HG03139 (cell line): ENCODE measurements around the gene DPH3.

ENCODE experiments used
- ATAC-seq: cut with Tn5 transposase; IDR thresholded peaks from one replicate; pipeline ENCODE4 v1.9.1; 2021; ENCODE audit not compliant: unreplicated experiment

Gene DPH3

GRCh38 chr3:16294844-16295243 is 30.1 kb upstream of the DPH3 start:
- no peak for ATAC-seq

GRCh38 chr3:16290827-16291196 is 26.1 kb upstream of the DPH3 start:
- peak; percentile 37 for ATAC-seq

- no peak for ATAC-seq
These were observed 25.5 kb upstream of the DPH3 start for GRCh38 chr3:16290007-16290826.

- ATAC-seq, result no peak
These were observed 24.6 kb upstream of the DPH3 start for GRCh38 chr3:16289144-16289889.

GRCh38 chr3:16288664-16289063 is 23.9 kb upstream of the DPH3 start:
- no peak for ATAC-seq

GRCh38 chr3:16286751-16287543 is 22.2 kb upstream of the DPH3 start:
- ATAC-seq, result no peak

GRCh38 chr3:16286161-16286560 is 21.4 kb upstream of the DPH3 start:
- no peak for ATAC-seq

GRCh38 chr3:16284633-16285032 is 19.9 kb upstream of the DPH3 start:
- ATAC-seq, result no peak

GRCh38 chr3:16280671-16281070 is 15.9 kb upstream of the DPH3 start:
- ATAC-seq, result no peak

- ATAC-seq, result no peak
These were observed 14.5 kb upstream of the DPH3 start for GRCh38 chr3:16279010-16279801.

- ATAC-seq, result no peak
These were observed 12.7 kb upstream of the DPH3 start for GRCh38 chr3:16277471-16277870.

GRCh38 chr3:16273867-16274266 is 9.1 kb upstream of the DPH3 start:
- ATAC-seq, result no peak

- ATAC-seq, result no peak
These were observed 7.8 kb upstream of the DPH3 start for GRCh38 chr3:16272588-16272987.

GRCh38 chr3:16270855-16271254 is 6.1 kb upstream of the DPH3 start:
- ATAC-seq, result no peak

GRCh38 chr3:16266714-16267113 is 2.0 kb upstream of the DPH3 start:
- no peak for ATAC-seq

GRCh38 chr3:16265455-16265786 is 678 bp upstream of the DPH3 start:
- no peak for ATAC-seq

GRCh38 chr3:16264174-16264707 is 502 bp downstream of the DPH3 start:
- peak; percentile 4 for ATAC-seq

GRCh38 chr3:16262174-16262573 is 2.6 kb downstream of the DPH3 start:
- ATAC-seq, result no peak

- no peak for ATAC-seq
These were observed 4.7 kb downstream of the DPH3 start for GRCh38 chr3:16260046-16260445.

- no peak for ATAC-seq
These were observed 5.9 kb downstream of the DPH3 start for GRCh38 chr3:16258866-16259265.

- ATAC-seq, result no peak
These were observed 6.6 kb downstream of the DPH3 start for GRCh38 chr3:16258177-16258576.
